ENCODE results near the gene HSPH1. TPM values are rescaled to one million over a fixed set of nuclear protein-coding genes. Genes with fewer than 3 reads are reported as not detected.

Gene HSPH1
- total RNA-seq, 3 donors from 2014 or later = 24.3 to 80.0 (median 44.0) TPM

DNA sequence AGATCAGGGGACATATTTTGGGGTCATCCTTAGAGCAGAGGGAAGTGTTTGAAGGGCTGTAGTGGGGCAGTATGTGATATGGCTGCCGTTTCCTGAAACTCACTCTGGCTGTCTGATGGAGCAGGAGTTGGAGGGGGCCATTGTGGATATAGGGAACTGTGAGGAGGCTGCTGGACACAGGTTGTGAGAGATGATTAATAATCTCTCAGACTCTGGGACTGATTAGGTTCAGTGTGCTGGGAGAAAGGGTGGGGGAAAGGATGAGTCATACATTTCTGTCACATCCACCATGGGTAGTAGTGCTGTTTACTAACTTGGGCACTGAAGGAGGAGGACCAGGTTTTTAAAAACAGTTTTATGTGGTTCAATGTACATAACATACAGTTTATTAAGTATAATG is 42.9 kb upstream of the HSPH1 start:
- DNase-seq (no peak), ATAC-seq (no peak)
- TF ChIP-seq, protein P1, sequence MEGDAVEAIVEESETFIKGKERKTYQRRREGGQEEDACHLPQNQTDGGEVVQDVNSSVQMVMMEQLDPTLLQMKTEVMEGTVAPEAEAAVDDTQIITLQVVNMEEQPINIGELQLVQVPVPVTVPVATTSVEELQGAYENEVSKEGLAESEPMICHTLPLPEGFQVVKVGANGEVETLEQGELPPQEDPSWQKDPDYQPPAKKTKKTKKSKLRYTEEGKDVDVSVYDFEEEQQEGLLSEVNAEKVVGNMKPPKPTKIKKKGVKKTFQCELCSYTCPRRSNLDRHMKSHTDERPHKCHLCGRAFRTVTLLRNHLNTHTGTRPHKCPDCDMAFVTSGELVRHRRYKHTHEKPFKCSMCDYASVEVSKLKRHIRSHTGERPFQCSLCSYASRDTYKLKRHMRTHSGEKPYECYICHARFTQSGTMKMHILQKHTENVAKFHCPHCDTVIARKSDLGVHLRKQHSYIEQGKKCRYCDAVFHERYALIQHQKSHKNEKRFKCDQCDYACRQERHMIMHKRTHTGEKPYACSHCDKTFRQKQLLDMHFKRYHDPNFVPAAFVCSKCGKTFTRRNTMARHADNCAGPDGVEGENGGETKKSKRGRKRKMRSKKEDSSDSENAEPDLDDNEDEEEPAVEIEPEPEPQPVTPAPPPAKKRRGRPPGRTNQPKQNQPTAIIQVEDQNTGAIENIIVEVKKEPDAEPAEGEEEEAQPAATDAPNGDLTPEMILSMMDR (IDR thresholded peaks at IDR 0.05) = no peak

DNA sequence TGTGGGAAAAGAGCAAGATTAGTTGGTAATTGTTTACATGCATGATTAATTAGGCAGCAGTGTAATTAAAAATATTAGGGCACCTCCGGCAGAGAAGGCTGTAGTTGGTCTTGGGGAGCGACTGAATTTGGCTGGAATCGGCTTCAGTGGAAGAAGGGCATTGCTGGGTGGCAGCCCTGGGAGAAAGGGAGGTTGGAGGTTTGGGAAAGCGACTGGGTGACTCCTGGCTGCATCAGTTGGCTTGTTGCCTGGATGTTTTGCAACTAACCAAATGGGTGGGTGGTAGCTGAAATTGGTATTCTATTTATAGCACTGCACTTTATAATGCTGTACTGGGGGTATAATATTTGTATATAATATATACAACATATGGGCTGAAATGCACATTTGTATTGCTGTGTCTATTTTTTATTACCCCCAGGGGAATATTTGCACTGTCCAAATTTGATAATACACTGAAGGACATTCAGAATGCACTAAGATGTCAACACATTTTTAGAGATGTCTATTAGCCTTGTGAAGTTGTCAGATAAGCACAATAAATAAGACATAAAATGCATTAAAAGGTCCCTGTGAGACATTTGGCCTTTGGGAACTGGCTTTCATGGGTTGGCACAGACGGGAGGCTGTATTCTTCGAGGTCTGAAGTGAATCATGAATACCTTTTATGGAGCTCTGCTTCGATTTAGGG is 39.8 kb upstream of the HSPH1 start:
- ATAC-seq = no peak

More for the DNA sequence above, 42.9 kb upstream of the HSPH1 start:
- Histone ChIP-seq H3K4me1 (ENCODE audit: low read depth) (peaks cover 7% of the 10 kb centered on the region), H3K9me3 (no peaks in the 10 kb centered on the region), H3K4me3 (no peak overlapping the region), H3K36me3 (ENCODE audit: low read depth) (no peaks in the 10 kb centered on the region)
- intact Hi-C loops (cut with DNase I, micrococcal nuclease) = no loop called here

DNA sequence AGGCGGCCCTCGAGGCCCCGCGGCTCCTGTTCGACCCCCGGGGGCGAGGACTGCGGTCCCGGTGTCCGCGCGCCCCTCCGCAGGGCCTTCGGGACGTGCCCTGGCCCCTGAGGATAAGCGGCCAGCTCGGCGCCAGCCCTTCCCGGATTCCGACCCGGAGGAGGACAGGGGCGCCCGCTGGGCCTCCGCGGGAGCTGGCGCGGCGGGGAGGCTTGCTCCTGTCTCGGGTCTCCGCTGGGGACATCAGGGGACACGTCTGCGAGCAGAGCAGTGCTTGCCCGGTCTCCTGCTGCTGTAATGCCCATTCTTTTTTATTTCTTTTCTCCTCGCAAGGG is 38.9 kb upstream of the HSPH1 start:
- intact Hi-C loops (cut with DNase I, micrococcal nuclease) = no loop called here
- TF ChIP-seq, protein P1 (IDR thresholded peaks at IDR 0.05) = no peak

More for the DNA sequence above, 39.8 kb upstream of the HSPH1 start:
- H3K4me3 ChIP-seq = no peak overlapping the region
- H3K9me3 ChIP-seq = no peaks in the 10 kb centered on the region
- TF ChIP-seq, protein P1 (IDR thresholded peaks at IDR 0.05) = no peak
- peaks cover 7% of the 10 kb centered on the region for H3K4me1 ChIP-seq (ENCODE audit: low read depth)
- intact Hi-C loops (cut with DNase I, micrococcal nuclease) = no loop called here
- no peaks in the 10 kb centered on the region for H3K36me3 ChIP-seq (ENCODE audit: low read depth)
- DNase-seq = no peak

DNA sequence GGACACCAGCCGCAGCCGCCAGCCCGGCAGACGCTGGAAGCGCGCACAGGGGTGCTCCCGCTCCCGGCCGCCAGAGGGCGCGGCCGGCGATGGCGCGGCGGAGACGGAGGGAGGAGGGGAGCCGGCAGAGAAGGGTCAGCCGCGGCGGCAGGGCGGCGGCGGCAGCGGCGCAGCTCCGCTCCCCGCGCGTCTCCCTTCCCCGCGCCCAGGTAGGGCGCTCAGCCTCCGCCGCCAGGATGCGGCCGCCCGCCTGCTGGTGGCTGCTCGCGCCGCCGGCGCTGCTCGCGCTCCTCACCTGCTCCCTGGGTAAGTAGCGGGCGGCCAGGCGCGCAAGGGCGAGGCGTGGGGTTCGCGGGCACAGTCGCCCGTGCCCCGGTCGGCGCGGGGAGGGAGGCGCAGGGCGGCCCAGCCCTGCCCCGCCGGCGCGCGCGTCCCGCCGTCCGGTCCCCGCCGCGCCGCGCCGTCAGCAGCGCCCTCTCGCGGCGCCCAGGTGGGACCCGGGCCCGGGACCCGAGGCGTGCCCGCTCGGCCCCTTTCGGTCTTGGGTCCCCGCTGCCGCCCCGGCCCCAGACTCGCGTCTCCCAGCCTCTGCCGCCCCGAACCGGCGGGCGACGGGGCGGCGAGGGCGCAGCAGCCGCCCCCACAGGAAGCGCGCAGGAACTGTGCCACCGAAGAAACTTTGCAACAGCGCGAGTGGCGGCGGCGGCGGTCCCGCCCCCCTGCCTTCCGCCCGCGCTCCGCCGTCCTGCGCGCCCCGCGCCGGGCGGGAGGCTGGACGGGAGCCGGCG is 38.3 kb upstream of the HSPH1 start, which contains the start of gene B3GLCT:
TSS of gene B3GLCT (plus strand) at position 127 of the 788 bp plus-strand sequence. CDS start at position 237, 110 bp downstream.
- TF ChIP-seq, protein P1 (IDR thresholded peaks at IDR 0.05) = peak; percentile 86
- peak; percentile 82 to 92 (median 86) for DNase-seq
- Histone ChIP-seq H3K9me3 (no peaks in the 10 kb centered on the region), H3K4me3 (peak within 1 kb of the TSS; percentile 64), H3K4me1 (ENCODE audit: low read depth) (peaks cover 7% of the 10 kb centered on the region), H3K36me3 (ENCODE audit: low read depth) (no peaks in the 10 kb centered on the region)
- intact Hi-C loops (cut with DNase I, micrococcal nuclease) = no loop called here
- peak; percentile 95 for ATAC-seq

More for the DNA sequence above, 38.9 kb upstream of the HSPH1 start:
- no peaks in the 10 kb centered on the region for H3K9me3 ChIP-seq
- peaks cover 7% of the 10 kb centered on the region for H3K4me1 ChIP-seq (ENCODE audit: low read depth)
- H3K36me3 ChIP-seq (ENCODE audit: low read depth) = no peaks in the 10 kb centered on the region
- peak; percentile 51 to 78 (median 74) for DNase-seq
- ATAC-seq = peak; percentile 45
- peak overlapping the region; percentile 64 for H3K4me3 ChIP-seq

DNA sequence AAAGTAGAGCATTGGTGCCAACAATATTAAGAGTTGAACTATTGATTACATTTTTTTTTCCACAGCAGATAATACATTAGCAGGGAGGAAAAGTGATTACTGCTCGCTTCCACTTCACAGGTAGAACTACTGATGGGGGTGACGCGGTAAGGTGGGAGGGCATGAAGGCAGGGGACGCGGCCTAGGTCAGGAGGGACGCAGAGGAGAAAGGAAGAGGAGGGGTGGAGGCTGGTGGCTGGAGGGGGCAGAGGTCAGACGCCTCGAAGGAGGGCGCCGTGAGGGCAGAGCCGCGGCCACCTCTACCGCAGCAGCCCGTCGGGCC is 37.8 kb upstream of the HSPH1 start:
- TF ChIP-seq, protein P1 (IDR thresholded peaks at IDR 0.05) = no peak
- Histone ChIP-seq H3K4me3 (peak overlapping the region; percentile 64), H3K9me3 (no peaks in the 10 kb centered on the region), H3K4me1 (ENCODE audit: low read depth) (peaks cover 7% of the 10 kb centered on the region), H3K36me3 (ENCODE audit: low read depth) (no peaks in the 10 kb centered on the region)
- intact Hi-C loops (cut with DNase I, micrococcal nuclease) = no loop called here
- no peak for ATAC-seq
- DNase-seq = no peak

Measured in mucosa of descending colon (tissue), 3 donors.